Stimulated activated CD8-positive, alpha-beta memory T cell treated with anti-CD3 and anti-CD28 coated beads, Interleukin-15, amount 100 ng/mL, for 48 hours (primary cell): ENCODE results near the gene MPPE1.
A peak's percentile ranks its signal among the peaks of the same experiment; 100 is the strongest.
"Not testable (repeated sequence)": the region's sequence is repeated elsewhere in the genome, so short reads cannot be mapped to it uniquely, and the experiment has no call there.

Experiments
- DNase-seq, 2 donors: peaks; one replicate each; pipeline ENCODE4 v3.0.0-alpha.2; 2020; ENCODE audit warnings: low read depth in 2 of 2

Gene MPPE1

GRCh38 chr18:11908182-11909060, at the start of gene MPPE1:
Gene MPPE1, minus strand, starts transcription at chr18:11908317. Its CDS starts 11,053 bp downstream, at chr18:11897264.
- DNase-seq = peak; percentile 83 to 84

- DNase-seq = no peak
Observed at GRCh38 chr18:11957636-11958035, 49.5 kb upstream of the MPPE1 start.

DNA sequence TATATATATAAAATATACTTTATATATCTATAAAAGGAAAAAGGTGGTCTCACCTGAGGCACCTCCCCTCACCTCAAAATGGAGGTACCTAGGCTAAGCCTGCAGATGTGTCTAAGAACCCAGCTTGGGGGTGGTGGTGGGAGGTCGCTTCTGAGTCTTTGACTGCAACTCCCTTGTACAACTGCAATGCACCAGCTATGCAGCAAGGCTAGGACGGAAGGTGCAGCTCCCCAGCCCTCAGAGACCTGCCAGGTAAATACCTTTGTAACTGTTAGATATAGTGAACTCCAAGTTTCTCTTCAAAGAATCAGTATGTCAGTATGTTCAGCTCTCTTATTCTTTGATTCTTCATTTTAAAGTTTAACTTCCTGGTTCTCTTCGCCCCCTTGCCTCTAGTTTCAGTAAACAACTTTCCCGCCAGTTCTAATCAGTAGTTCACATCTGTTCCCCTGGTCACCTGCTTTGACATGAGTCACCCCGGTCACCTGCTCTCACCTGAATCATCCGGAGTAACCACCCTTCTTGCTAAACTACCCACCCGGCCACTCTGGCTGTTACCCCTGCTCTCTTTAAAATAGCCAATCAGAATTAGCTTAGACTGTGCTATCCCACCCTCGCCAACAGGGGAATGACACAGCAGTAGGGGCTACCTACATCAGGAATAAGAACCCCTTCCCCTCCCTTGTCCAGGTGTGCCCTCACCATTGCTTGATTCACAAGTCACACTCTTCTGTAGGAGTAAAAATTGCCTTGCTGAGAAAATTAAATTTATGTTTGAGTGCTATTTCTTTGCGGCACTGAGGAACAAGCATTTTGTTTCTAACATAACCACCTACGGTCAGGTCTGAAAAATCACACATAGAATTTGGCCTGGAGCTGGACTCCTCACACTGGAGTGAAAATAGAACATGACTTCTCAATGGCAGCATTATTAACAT, 48.5 kb upstream of the MPPE1 start:
- no peak for DNase-seq

DNA sequence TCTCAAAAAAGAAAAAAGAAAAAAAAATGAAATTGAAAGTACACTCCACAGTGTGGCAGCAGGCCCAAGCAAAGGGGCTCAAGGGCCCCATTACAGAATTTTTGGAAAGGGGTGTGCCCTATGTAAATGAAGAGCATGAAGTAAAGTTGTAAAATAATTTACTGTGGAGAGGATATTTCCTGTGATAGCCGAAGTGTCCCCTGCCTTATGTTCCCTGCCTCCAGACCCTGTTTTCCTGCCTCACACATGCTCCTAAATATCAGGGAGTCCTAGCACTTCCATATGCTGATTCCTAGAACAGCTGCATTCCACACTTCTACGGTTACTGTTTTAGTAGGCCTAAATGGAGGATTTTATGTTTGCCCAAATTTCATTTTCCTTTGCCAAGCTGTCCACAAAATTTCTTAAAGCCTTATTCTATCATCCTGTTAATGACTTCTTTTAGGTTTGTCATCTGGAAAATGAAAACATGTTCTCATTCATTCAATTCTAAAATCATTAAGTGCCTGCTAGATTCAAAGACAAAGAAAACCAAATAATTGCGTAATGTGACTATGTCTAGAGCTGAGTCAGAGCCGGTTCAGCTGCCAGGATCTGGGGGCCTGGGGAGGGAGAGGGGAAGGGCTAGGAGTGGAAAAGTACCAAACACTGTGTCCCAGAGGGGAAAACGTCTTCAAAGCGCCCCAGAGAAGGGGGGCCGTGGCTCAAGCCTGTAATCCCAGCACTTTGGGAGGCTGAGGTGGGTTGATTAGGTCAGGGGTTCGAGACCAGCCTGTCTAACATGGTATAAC, 47.3 kb upstream of the MPPE1 start:
- no peak for DNase-seq

GRCh38 chr18:11953113-11953512, 45.0 kb upstream of the MPPE1 start:
- no peak for DNase-seq

DNA sequence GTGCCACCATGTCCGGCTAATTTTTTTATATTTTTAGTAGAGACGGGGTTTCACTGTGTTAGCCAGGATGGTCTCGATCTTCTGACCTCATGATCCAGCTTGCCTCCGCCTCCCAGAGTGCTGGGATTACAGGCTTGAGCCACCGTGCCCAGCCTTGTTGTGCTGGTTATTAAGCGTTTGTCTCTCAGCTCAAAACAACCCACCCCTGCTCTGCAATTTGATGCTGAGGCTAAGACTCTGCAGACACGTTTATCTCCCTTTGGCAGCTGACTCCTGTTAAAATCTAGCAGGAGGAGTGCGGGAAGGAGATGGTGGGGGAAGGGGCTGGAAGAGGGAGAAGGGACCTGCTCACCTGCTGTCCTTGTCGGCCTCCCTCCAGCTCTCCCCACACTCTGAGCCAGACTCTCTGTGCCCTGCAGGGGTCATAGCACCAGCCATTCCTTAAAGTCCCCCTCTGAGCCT, 43.3 kb upstream of the MPPE1 start:
- no peak for DNase-seq

- no peak for DNase-seq
Observed at GRCh38 chr18:11950824-11951223, 42.7 kb upstream of the MPPE1 start.

DNA sequence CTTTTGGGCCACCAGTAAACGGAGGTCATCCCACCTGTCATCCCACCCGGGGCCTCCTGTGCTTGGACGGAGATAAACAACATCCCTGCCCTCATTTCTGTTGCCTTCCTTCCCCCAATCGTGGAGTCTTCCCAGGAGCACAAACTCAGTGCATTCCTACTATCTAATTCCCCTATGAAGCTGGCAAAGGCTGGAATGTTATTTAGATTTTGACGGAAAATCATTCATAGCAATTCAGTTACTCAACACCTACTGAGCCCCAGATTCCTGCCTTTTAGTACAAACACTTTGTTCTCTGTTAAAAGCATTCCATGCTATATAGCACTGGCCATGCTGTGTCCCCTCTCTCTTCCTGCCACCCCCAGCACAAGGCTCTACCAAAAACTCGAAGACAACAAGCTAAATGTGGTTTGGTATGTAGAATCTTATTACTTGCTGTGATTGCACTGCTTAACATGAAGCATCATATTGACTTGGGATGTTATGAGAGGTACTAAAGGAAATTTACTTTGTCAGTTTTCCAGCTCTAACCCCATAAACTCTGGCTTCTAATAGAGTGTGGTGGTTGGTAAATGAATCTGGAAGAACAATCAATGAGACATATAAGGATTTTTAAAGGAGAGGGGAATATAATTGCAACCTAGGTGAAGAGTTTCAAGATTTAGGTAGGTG, 40.9 kb upstream of the MPPE1 start:
- no peak for DNase-seq

- peak; percentile 50 to 52 for DNase-seq
Observed at GRCh38 chr18:11947214-11948191, 39.4 kb upstream of the MPPE1 start.

DNA sequence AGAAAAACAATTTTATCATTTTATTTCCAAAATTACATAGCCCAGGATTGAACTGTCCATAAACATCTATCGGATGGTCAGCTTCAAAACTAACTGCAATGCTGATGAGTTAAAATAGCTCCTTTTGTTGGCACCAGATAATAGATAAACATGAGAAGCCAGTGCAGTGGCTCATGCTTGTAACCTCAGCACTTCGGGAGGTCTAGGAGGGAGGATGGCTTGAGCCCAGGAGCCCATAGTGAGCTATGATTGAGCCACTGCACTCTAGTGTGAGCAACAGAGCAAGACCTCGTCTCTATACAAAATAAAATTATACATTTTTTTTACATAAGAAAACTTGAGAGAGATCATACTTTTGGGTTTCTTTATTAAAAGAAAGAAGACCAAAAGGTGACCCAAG, 38.6 kb upstream of the MPPE1 start:
- DNase-seq = no peak

- DNase-seq = not testable (repeated sequence)
Observed at GRCh38 chr18:11945834-11946659, 37.9 kb upstream of the MPPE1 start.

GRCh38 chr18:11944786-11945185, 36.7 kb upstream of the MPPE1 start:
- DNase-seq = no peak

DNA sequence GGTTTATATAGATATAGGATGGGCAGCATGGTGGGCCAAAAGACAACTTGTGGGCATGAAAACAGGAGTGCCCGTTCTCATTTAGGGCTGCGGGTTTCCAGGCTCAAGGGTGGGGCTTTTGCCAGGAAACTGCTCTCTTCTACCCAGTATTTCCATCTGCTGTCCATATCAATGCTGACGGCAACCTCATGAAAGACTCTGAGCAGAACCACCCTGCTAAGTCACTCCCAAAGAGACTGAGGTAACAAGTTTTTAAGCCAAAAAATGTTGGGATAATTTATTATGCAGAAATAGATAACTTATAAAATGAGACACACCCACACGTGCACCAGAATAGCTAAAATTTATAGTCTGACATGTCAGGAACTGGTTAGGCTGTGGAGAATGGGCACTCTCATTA, 36.1 kb upstream of the MPPE1 start:
- DNase-seq = no peak

GRCh38 chr18:11943551-11943950, 35.4 kb upstream of the MPPE1 start:
- DNase-seq = no peak

DNA sequence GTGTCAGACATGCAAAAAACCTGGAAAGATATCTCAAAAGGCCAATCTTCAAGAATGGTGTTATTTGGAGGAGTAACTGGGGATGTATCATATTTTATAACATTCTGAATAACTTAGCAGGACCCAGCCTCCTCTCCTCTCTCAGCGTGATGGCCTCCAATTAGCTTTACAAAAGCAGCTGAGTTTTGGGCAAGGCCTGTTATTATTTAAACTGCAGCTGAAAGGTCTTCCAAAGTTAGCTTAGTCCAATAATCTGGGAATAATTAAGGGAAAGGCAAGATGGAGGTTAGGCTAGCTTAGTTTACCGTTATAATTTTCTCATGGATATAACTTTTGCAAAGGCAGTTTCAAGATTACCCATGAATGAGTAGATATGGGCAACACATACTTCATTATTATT, 32.8 kb upstream of the MPPE1 start:
- no peak for DNase-seq

DNA sequence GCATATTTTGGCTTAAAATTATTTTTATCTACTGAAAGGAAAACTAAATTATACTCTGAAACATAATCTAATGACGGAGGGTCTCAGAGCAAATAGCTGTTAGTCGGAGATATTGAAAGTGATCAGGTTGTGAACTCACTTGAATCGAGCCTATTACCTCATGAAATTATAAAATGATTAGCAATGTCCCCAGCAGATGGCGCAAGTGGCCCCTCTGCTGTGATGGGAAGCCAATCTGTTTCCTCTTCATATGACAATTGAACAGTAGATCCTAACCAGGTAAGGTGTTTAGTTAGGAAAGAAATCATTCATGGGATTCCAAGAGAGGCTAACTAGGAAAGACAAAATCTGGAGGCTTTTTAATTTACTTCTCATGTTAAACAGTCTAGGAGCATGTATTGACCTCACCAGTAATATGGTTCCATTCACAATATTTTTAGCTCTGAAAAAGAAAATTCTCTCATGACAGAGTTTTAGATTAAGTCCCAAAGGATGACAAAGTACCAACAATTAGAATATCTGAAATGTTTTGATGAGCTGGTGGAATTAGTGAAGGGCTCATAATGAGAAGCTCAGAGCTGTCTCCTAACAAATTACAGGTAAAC, 29.9 kb upstream of the MPPE1 start:
- peak; percentile 33 to 37 for DNase-seq

- DNase-seq = no peak
Observed at GRCh38 chr18:11932393-11932792, 24.3 kb upstream of the MPPE1 start.

DNA sequence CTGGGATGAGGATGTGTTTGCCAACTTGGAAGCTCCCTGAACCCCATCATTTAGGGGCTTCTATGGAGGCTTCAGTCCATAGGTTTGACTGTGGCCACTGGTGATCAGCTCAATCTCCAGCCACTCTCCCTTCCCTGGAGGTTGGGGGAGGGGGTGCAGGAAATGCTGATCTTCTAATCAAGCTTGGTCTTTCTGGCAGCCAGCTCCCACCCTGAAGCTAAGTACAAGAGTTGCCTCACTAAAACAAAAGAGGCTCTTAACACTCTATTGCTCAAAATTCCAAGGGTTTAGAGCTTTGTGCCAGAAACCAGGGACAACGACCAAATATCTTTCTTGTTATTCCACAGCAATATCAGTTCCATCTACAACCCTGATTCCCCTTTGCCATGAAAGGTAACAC, 19.4 kb upstream of the MPPE1 start:
- DNase-seq = no peak
